NCI-H510A (cell line): ENCODE results near the gene DAB2IP.
"Not testable (repeated sequence)": the region's sequence is repeated elsewhere in the genome, so short reads cannot be mapped to it uniquely, and the experiment has no call there.

Experiments
- DNase-seq: peaks from one replicate; lab custom pipeline; 2025; lab: John Stamatoyannopoulos, UW

Gene DAB2IP

GRCh38 chr9:121626012-121626411 lies 25.4 kb upstream of the DAB2IP start:
- DNase-seq, result no peak

- no peak for DNase-seq
Observed at GRCh38 chr9:121627427-121627826, 24.0 kb upstream of the DAB2IP start.

- DNase-seq, result no peak
Observed at GRCh38 chr9:121628401-121628800, 23.0 kb upstream of the DAB2IP start.

GRCh38 chr9:121631115-121631514 lies 20.3 kb upstream of the DAB2IP start:
- no peak for DNase-seq

DNA sequence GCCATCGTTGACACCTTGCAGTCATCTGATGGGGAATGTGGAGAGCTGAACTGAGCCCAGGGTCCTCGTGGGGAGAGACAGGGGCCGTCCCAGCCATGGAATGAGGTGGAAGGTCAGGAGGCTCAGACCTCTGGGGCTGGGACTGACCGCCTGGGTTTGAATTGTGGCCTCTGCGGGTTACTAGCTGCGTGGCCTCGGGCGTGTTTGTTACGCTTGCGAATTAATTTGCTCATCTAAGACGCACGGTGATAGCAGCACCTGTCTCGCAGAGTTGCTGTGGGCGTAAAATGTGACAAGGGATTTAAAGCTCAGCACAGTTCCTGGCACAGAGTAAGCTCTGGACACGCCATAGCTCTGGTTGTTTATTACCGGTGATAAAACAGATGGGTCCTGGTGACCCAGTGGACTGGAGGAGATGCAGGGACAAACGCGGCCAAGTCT lies 19.4 kb upstream of the DAB2IP start:
- no peak for DNase-seq

DNA sequence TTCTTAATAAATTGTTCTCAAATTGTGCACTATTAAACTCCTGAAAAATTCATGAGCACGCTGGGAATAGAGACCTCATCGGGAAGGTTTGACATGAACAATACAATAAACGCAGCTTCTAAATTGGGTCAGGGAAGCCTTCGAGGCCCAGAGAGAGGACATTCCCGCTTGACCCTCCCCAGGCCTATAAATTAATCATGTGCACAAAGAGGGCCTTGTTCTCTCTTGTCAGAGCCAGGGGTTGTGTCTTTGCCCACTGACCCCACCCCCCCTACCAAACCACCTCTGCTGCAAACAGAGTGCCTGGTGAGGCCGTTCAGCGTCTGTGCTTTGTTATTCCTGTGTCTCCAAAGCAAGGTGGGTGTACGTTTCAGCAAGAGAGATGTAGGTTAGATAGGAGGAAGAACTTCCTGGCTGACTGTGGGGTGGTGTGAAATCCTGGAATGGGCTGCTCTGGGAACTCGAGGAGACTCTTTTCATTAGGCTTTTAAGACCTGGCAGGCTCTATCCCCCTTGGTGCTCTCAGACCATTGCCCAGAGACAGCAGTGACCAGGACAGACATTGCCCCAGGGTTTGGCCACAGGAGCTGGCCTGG lies 18.2 kb upstream of the DAB2IP start:
- DNase-seq, result no peak

- DNase-seq, result no peak
Observed at GRCh38 chr9:121633736-121634135, 17.7 kb upstream of the DAB2IP start.

- no peak for DNase-seq
Observed at GRCh38 chr9:121634329-121635261, 16.8 kb upstream of the DAB2IP start.

GRCh38 chr9:121635300-121635876 lies 16.0 kb upstream of the DAB2IP start:
- no peak for DNase-seq

GRCh38 chr9:121636341-121636865 lies 15.0 kb upstream of the DAB2IP start:
- no peak for DNase-seq

DNA sequence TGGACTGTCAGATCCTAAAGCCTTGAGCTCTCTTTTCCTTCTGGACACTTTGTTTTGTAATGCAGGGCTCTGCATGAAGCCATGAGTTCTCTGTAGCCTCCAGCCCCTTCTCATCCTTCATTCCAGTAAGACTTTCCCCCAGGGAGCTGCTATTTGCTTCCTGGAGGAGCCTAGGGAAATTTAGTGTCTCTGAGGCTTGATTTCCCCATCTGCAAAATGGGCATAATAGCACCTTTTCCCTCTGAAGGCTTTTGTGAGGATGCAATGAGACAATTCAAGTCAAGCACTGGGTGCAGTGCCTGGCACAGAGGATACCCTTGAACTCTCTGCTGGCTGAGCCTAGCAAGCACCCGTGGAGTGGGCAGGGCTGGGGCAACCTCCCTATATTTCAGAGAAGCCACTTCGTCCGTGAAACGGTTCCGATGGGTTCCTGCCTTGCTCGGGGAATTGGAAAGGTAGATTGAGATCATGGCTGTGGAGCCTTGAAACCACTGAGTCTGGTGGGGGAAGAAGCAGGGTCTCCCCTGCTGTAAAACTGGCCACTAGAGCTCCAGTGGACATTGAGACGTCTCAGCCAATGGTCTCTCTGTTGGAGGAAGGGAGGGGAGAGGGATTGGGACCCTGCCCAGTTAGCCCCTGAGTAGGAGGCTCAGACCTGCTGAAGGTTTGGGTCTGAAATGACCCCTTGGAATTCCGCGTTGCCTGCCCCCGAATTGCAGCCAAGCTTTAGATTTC lies 14.3 kb upstream of the DAB2IP start:
- no peak for DNase-seq

DNA sequence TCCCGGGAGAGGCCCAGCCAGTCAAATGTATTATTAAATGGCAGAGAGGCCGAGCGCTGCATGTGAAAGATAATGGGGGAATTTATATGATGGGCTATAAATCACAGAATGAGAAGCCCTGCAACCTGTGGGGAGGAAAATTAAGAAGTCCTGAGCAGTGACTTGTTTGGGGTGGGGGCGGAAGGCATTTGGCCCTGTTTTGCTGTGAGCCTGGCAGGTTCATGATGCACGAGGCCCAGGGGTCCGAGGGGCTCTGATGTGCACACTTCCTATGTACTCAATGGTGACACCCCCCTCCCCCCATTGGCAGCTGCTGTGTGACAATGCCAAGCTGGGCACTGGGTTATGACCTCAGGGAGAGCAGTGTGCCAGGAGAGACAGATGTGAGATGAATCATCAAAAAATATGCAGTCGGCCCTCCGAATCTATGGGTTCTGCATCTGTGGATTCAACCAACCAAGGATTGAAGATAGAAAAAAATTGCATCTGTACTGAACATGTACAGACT lies 13.7 kb upstream of the DAB2IP start:
- DNase-seq, result no peak

- DNase-seq, result no peak
Observed at GRCh38 chr9:121638399-121638798, 13.0 kb upstream of the DAB2IP start.

GRCh38 chr9:121638901-121639592 lies 12.4 kb upstream of the DAB2IP start:
- no peak for DNase-seq

DNA sequence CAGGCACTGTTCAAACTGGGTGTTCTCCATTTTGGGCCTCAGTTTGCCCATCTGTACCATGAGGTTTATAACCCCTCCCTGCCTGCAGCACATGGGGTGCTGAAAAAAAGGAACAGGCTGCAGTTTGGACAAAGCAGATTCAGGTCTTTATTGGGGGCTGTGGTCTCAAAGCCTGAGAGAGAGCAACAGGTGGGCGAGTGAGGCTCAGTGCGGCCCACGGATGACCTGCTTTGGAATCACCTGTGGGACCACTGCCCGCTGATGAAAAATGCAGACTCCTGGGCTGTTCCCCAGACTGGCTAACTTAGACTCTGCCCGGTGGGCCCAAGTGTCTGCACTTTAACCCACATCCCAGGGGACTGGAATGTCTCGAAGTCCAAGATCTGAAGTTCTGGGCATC lies 11.8 kb upstream of the DAB2IP start:
- no peak for DNase-seq

DNA sequence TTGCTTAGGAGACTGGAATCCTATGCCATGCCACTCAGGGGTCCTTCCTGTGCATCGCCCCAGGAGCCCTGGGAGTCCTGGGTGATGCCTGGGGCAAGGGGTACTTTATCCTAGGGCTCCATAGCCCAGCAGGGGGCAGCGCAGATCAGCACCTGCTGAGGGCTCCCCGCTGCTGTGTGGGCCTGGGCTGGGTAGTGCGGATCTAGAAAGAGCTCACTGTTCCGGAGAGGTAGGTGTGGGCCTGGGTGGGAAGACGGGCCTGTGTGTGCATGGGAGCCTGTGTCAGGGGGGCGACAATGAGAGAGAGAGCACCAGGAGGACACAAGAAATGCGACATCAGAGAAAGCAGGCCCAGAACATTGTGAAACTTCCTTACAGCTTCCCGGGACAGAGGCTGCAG lies 11.4 kb upstream of the DAB2IP start:
- no peak for DNase-seq

GRCh38 chr9:121640491-121641223 lies 10.8 kb upstream of the DAB2IP start:
- no peak for DNase-seq

DNA sequence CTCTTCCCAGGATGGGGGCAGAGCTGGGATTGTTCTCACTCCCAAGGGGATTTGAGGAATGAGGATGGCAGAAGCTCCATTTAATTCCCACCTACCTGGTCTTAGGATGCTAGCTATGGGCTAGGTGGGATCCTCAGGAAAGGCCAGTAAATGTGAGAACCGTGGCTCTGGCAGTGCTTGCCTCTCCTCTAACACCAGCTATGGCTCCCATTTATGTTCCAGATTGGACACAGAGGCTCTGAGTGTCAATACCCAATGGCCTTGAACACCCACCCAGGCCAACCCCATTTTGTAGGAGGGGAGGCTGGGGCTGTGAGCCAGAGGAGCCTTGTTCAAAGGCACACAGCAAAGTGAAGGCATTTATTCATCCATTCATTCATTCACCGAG lies 10.2 kb upstream of the DAB2IP start:
- DNase-seq, result no peak

GRCh38 chr9:121642758-121643157 lies 8.7 kb upstream of the DAB2IP start:
- DNase-seq, result no peak

GRCh38 chr9:121643473-121643872 lies 8.0 kb upstream of the DAB2IP start:
- no peak for DNase-seq

DNA sequence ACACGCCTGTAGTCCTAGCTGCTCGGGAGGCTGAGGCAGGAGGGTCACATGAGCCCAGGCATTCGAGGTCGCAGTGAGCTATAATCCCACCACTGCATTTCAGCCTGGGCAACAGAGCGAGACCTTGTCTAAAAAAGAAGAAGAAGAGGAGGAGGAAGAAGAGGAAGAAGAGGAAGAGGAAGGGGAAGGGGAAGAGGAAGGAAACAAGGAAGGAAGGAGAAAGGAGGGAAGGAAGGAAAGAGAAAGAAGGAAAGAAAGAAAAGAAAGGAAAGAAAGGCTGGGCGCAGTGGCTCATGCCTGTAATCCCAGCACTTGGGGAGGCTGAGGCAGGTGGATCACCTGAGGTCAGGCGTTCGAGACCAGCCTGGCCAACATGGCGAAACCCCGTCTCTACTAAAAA lies 7.4 kb upstream of the DAB2IP start:
- not testable (repeated sequence) for DNase-seq
